Testis (tissue), 3 donors: Measurements from ENCODE around the gene MUC2. TPM values are rescaled to one million over a fixed set of nuclear protein-coding genes. Genes with fewer than 3 reads are reported as not detected.

ENCODE experiments used
- DNase-seq: peaks from one replicate; pipeline ENCODE4 v3.0.0-alpha.2; 2019
- H3K27ac ChIP-seq, 2 donors: fragments of 200-600 bp; sonication (generic); one replicate each; pipeline ENCODE4 v1.5.1; 2019
- H3K27me3 ChIP-seq: fragments of 200-600 bp; sonication (generic); one replicate; pipeline ENCODE4 v1.5.1; 2019
- H3K36me3 ChIP-seq: fragments of 200-600 bp; sonication (generic); one replicate; pipeline ENCODE4 v1.5.1; 2017; ENCODE audit warnings: low read depth; ENCODE audit errors: missing control alignments
- H3K4me1 ChIP-seq: fragments of 200-600 bp; sonication (generic); one replicate; pipeline ENCODE4 v1.5.1; 2019
- H3K4me3 ChIP-seq, 2 donors: fragments of 200-600 bp; sonication (generic); one replicate each; pipeline ENCODE4 v1.5.1; 2017 to 2019
- H3K9me3 ChIP-seq: fragments of 200-600 bp; sonication (generic); one replicate; pipeline ENCODE4 v1.5.1; 2017
- CTCF ChIP-seq, 3 experiments: fragments of 450-650 bp in 2 of 3; fragments of 200-600 bp in 1 of 3; sonication (generic) in 1 of 3; IDR thresholded peaks; one replicate each; pipeline ENCODE4 v1.5.1; 2016 to 2019; ENCODE audit warnings: antibody characterized with exemption in 3 of 3, mild to moderate bottlenecking in 2 of 3, moderate library complexity in 1 of 3
- POLR2A ChIP-seq: fragments of 450-650 bp; IDR thresholded peaks from one replicate; pipeline ENCODE4 v1.6.1; 2017; ENCODE audit warnings: antibody characterized with exemption, mild to moderate bottlenecking, moderate library complexity
- WGBS, 2 donors: methylation state at CpG; one replicate each; pipeline ENCODE4 v1.1.5; 2018; 5-methylcytosine and 5-hydroxymethylcytosine counted together
- intact Hi-C: fragments of 100-400 bp; cut with DNase I; formaldehyde crosslinking; loops from one replicate; pipeline ENCODE4 v1.15.1; 2023; ENCODE audit warnings: low total_unique reads
- polyA plus RNA-seq: library from polyadenylated mRNA; stranded (reverse); fragments of 350-450 nt; fragmentation: Illumina TruSeq; extraction: RNeasy Lipid Tissue Mini Kit (QIAGEN cat#74804); gene quantifications from one replicate; pipeline ENCODE4 v1.2.3, GENCODE V29; 2014; ENCODE audit warnings: low read depth, low replicate concordance; ENCODE audit not compliant: insufficient read depth
- total RNA-seq, 2 donors: library from RNA; depleted of rRNA; stranded (reverse); fragments of >200 nt; gene quantifications; one replicate each; pipeline ENCODE4 v1.2.3, GENCODE V29; 2016

Gene MUC2
- total and polyA plus RNA-seq, 3 donors from 2014 or later: 0.41 to 0.93 (median 0.47) TPM

- H3K9me3 ChIP-seq: no peaks in the 10 kb centered on the region
- no peak for DNase-seq
- no peaks in the 10 kb centered on the region for H3K4me1 ChIP-seq
- no peak overlapping the region for H3K4me3 ChIP-seq
- no peak overlapping the region for H3K27ac ChIP-seq
- 89 to 100% methylated on average over 1 to 14 of the region's 14 CpGs for WGBS, 2 donors
- TF ChIP-seq POLR2A: no peak
- no peak for TF ChIP-seq CTCF (IDR thresholded peaks at IDR 0.05)
- intact Hi-C loops: no loop called here
- no peaks in the 10 kb centered on the region for H3K36me3 ChIP-seq
- H3K27me3 ChIP-seq: no peaks in the 10 kb centered on the region
These were observed 7.7 kb downstream of the MUC2 start for GRCh38 chr11:1082346-1082727.

GRCh38 chr11:1082728-1083620 lies 8.3 kb downstream of the MUC2 start:
- no peaks in the 10 kb centered on the region for H3K4me1 ChIP-seq
- no peaks in the 10 kb centered on the region for H3K9me3 ChIP-seq
- intact Hi-C loops: no loop called here
- H3K27ac ChIP-seq: no peak overlapping the region
- no peak for DNase-seq
- no peak overlapping the region for H3K4me3 ChIP-seq
- H3K27me3 ChIP-seq: no peaks in the 10 kb centered on the region
- 82 to 88% methylated on average over 17 to 29 of the region's 33 CpGs for WGBS, 2 donors
- TF ChIP-seq CTCF (IDR thresholded peaks at IDR 0.05): no peak
- TF ChIP-seq POLR2A: no peak
- no peaks in the 10 kb centered on the region for H3K36me3 ChIP-seq

GRCh38 chr11:1083621-1084551 lies 9.2 kb downstream of the MUC2 start:
- H3K36me3 ChIP-seq: no peaks in the 10 kb centered on the region
- no peak for DNase-seq
- no peaks in the 10 kb centered on the region for H3K4me1 ChIP-seq
- TF ChIP-seq CTCF (IDR thresholded peaks at IDR 0.05) (no peak), POLR2A (no peak)
- no peaks in the 10 kb centered on the region for H3K27me3 ChIP-seq
- H3K4me3 ChIP-seq: no peak overlapping the region
- intact Hi-C loops: no loop called here
- no peaks in the 10 kb centered on the region for H3K9me3 ChIP-seq
- WGBS, 2 donors: 89% methylated on average over 14 to 29 of the region's 34 CpGs
- H3K27ac ChIP-seq: no peak overlapping the region

- Histone ChIP-seq H3K36me3 (no peaks in the 10 kb centered on the region), H3K27me3 (no peaks in the 10 kb centered on the region), H3K4me1 (no peaks in the 10 kb centered on the region), H3K4me3 (no peak overlapping the region), H3K27ac (no peak overlapping the region), H3K9me3 (no peaks in the 10 kb centered on the region)
- no peak for TF ChIP-seq CTCF (IDR thresholded peaks at IDR 0.05)
- intact Hi-C loops: no loop called here
- no peak for DNase-seq
- WGBS, 2 donors: 82 to 87% methylated on average over 18 to 49 of the region's 49 CpGs
These were observed 10.1 kb downstream of the MUC2 start for GRCh38 chr11:1084561-1085439.
